Ascending aorta (tissue), 2 donors: ENCODE results near the gene SHISAL2A. TPM values are rescaled to one million over a fixed set of nuclear protein-coding genes. Genes with fewer than 3 reads are reported as not detected.

Experiments
- DNase-seq, 2 donors: peaks; one replicate each; pipeline ENCODE4 v3.0.0-alpha.2; 2019; ENCODE audit warnings: low spot score in 2 of 2
- H3K27ac ChIP-seq, 2 donors: fragments of 200-600 bp; sonication (generic); one replicate each; pipeline ENCODE4 v1.5.1; 2016 to 2017; ENCODE audit warnings: mild to moderate bottlenecking in 1 of 2
- H3K27me3 ChIP-seq: fragments of 200-600 bp; sonication (generic); one replicate; pipeline ENCODE4 v1.5.1; 2017
- H3K36me3 ChIP-seq, 2 donors: fragments of 200-600 bp; sonication (generic); one replicate each; pipeline ENCODE4 v1.5.1; 2016
- H3K4me1 ChIP-seq, 2 donors: fragments of 200-600 bp; sonication (generic); one replicate each; pipeline ENCODE4 v1.5.1; 2016 to 2017; ENCODE audit warnings: mild to moderate bottlenecking in 1 of 2
- H3K4me3 ChIP-seq, 2 donors: fragments of 200-600 bp; sonication (generic); one replicate each; pipeline ENCODE4 v1.5.1; 2016 to 2017; ENCODE audit warnings: mild to moderate bottlenecking in 1 of 2
- H3K9me3 ChIP-seq, 2 donors: fragments of 200-600 bp; sonication (generic); one replicate each; pipeline ENCODE4 v1.5.1; 2016
- intact Hi-C: fragments of 100-400 bp; cut with DNase I; formaldehyde crosslinking; loops from one replicate; pipeline ENCODE4 v1.15.1; 2023
- total RNA-seq: library from RNA; depleted of rRNA; stranded (reverse); fragments of >200 nt; gene quantifications from one replicate; pipeline ENCODE4 v1.1.0, GENCODE V29; 2016
- TF ChIP-seq, protein P1 (sequence below), 3 experiments: fragments of 200-600 bp in 2 of 3; fragments of 450-650 bp in 1 of 3; sonication (generic) in 2 of 3; IDR thresholded peaks; one replicate each; pipeline ENCODE4 v1.5.1; 2016 to 2019; ENCODE audit warnings: antibody characterized with exemption in 3 of 3, mild to moderate bottlenecking in 1 of 3, moderate library complexity in 1 of 3

SHISAL2A gene
- total RNA-seq, 1 donor from 2014 or later = not detected

DNA sequence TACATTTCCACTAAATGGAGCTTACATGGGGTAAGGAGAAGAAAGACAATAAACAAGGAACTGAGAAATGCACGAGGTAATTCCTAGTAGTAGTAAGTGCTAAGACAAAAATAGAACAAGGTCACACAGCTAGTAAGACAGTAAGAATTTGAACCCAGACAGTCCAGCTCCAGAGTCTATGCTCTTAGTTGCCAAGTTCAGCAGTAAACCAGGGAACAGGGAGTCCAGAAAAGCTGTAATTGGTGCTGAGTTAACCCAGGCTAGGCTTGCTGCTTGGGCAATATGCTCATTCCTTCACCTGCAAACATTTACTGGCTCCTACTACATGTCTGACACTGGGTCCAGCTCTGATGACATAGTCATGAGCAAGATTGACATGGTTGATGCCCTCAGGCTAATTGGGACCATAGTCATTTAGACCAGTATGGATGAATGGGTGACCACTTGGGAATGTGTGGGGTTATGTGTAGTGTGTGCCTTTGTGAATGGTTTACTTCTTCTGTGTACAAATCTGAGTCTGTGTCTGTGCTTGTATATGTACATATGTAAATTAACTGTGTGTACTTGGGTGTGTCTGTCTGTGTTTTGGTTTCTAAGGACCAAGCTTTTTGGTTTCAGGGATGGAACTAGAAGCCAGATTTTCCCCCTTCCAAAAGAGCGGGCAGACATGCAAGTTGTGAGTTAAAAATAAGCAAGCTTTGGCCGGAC lies 28.8 kb upstream of the SHISAL2A start:
- Histone ChIP-seq H3K27me3 (no peaks in the 10 kb centered on the region), H3K27ac (peak overlapping the region; percentile 11 to 87), H3K9me3 (no peaks in the 10 kb centered on the region), H3K4me1 (peaks cover 0 to 16% of the 10 kb centered on the region in 2 donors), H3K4me3 (peak overlapping the region in 1 of 2 donors; percentile 82), H3K36me3 (peaks cover 18% of the 10 kb centered on the region in 2 donors)
- DNase-seq = no peak
- intact Hi-C loops = no loop called here
- TF ChIP-seq, protein P1, sequence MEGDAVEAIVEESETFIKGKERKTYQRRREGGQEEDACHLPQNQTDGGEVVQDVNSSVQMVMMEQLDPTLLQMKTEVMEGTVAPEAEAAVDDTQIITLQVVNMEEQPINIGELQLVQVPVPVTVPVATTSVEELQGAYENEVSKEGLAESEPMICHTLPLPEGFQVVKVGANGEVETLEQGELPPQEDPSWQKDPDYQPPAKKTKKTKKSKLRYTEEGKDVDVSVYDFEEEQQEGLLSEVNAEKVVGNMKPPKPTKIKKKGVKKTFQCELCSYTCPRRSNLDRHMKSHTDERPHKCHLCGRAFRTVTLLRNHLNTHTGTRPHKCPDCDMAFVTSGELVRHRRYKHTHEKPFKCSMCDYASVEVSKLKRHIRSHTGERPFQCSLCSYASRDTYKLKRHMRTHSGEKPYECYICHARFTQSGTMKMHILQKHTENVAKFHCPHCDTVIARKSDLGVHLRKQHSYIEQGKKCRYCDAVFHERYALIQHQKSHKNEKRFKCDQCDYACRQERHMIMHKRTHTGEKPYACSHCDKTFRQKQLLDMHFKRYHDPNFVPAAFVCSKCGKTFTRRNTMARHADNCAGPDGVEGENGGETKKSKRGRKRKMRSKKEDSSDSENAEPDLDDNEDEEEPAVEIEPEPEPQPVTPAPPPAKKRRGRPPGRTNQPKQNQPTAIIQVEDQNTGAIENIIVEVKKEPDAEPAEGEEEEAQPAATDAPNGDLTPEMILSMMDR (IDR thresholded peaks at IDR 0.05) = no peak

DNA sequence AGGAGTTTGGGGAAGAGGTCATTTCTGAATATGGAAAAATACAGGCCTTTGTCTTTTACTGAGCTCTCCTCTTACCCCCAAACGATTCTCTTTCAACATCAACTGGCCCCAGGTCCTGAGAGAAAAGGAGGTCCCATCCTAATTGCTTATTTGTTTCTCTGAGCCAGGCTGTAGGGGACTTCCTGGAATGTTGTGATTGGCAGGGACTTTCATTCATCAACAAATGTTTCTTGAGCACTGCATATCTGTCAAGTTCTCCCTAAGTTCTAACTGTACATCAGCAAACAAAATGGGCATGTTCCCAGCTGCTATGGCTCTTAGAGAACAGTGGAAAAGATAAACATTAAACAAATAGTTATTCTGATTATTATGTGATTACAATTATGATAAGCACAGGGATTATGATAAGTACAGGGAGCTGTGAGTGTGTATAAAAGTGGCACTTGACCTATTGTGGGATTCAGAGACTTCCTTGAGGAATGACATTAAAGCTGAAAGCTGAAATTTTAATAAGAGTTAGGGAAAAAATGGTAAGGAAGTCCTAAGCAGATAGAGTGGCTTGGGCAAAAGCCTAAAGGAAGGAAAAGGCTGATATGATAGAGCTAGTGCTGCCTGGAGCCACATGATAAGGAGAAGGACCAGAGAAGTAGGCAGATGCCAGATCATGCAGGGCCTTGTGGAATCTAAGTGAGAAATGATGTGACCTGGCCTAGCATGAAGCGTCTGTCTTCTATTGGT lies 19.2 kb upstream of the SHISAL2A start:
- TF ChIP-seq, protein P1 (IDR thresholded peaks at IDR 0.05) = no peak
- Histone ChIP-seq H3K36me3 (peaks cover 2 to 5% of the 10 kb centered on the region in 2 donors), H3K4me3 (no peak overlapping the region), H3K27me3 (no peaks in the 10 kb centered on the region), H3K4me1 (no peaks in the 10 kb centered on the region), H3K9me3 (no peaks in the 10 kb centered on the region), H3K27ac (no peak overlapping the region)
- intact Hi-C loops = no loop called here
- DNase-seq = no peak

DNA sequence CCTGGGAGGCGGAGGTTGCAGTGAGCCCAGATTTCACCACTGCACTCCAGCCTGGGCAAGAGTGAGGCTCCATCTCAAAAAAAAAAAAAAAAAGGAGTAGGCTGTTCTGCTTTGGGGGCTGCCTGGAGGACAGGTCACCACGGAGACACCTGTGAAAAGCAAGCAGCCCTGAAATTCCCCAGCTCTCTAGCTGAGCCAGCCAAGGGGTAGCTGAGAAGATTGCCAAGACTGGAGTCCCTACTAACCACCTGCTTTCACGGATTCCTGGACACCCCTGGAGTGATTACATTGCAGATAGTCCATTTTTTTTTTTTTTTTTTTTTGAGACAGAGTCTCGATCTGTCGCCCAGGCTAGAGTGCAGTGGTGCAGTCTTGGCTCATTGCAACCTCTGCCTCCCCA lies 18.3 kb upstream of the SHISAL2A start:
- TF ChIP-seq, protein P1 (IDR thresholded peaks at IDR 0.05) = no peak
- intact Hi-C loops = no loop called here
- no peaks in the 10 kb centered on the region for H3K4me1 ChIP-seq
- no peak overlapping the region for H3K27ac ChIP-seq
- H3K4me3 ChIP-seq = no peak overlapping the region
- H3K36me3 ChIP-seq = peaks cover 3 to 5% of the 10 kb centered on the region in 2 donors
- H3K27me3 ChIP-seq = no peaks in the 10 kb centered on the region
- no peak for DNase-seq
- no peaks in the 10 kb centered on the region for H3K9me3 ChIP-seq

DNA sequence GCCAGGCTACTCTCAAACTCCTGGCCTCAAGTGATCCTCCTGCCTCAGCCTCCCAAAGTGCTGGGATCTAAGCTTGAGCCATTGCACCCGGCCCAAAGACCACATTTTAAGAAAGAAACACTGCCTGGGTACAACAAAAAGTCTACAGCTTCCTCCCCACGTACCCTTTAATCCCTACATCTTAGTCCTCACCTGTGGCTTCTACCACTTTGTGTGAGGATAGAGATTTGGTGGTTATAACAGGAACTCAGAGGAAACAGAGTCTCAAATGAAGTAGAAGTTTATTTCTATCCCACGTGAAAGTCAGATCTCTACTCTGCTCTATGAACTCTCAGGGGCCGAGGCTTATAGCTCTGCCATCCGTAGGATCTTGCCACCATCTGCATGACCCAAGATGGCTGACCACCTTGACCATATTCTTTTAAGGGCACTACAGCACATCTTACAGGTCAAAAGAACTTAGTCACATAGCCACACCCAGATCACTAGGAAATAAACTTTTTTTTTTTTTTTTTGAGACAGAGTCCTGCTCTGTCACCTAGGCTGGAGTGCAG lies 17.4 kb upstream of the SHISAL2A start:
- intact Hi-C loops = no loop called here
- Histone ChIP-seq H3K4me1 (no peaks in the 10 kb centered on the region), H3K27me3 (no peaks in the 10 kb centered on the region), H3K36me3 (peaks cover 3% of the 10 kb centered on the region in 2 donors), H3K27ac (no peak overlapping the region), H3K4me3 (no peak overlapping the region), H3K9me3 (no peaks in the 10 kb centered on the region)
- TF ChIP-seq, protein P1 (IDR thresholded peaks at IDR 0.05) = no peak
- DNase-seq = no peak

DNA sequence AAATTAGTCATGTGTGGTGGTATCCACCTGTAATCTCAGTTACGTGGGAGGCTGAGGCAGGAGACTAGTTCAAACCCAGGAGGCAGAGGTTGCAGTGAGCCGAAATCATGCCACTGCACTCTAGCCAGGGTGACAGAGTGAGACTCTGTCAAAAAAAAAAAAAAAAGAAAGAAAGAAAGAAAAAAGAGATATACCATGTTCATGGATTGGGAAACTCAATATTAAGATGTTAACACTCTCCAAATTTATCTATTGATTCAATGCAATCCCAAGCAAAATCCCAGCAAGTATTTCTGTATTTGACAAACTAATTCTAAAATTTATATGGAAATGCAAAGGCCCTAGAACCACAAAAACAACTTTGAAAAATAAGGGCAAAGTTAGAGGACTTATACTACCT lies 11.0 kb upstream of the SHISAL2A start:
- Histone ChIP-seq H3K4me3 (no peak overlapping the region), H3K4me1 (no peaks in the 10 kb centered on the region), H3K9me3 (peaks cover 0 to 35% of the 10 kb centered on the region in 2 donors), H3K27me3 (no peaks in the 10 kb centered on the region), H3K27ac (no peak overlapping the region), H3K36me3 (peaks cover 0 to 3% of the 10 kb centered on the region in 2 donors)
- DNase-seq = no peak
- TF ChIP-seq, protein P1 (IDR thresholded peaks at IDR 0.05) = no peak
- intact Hi-C loops = no loop called here
